Globus pallidus (tissue), 1 donor: Measurements from ENCODE around the gene STAMBPL1.
A peak's percentile ranks its signal among the peaks of the same experiment; 100 is the strongest.
"Not testable (repeated sequence)": the region's sequence is repeated elsewhere in the genome, so short reads cannot be mapped to it uniquely, and the experiment has no call there.

Source experiments
- DNase-seq: peaks from one replicate; pipeline ENCODE4 v3.0.0-alpha.2; 2015; ENCODE audit warnings: low spot score

Gene STAMBPL1

GRCh38 chr10:88920986-88921593, 41.0 kb downstream of the STAMBPL1 start:
- DNase-seq = no peak

DNA sequence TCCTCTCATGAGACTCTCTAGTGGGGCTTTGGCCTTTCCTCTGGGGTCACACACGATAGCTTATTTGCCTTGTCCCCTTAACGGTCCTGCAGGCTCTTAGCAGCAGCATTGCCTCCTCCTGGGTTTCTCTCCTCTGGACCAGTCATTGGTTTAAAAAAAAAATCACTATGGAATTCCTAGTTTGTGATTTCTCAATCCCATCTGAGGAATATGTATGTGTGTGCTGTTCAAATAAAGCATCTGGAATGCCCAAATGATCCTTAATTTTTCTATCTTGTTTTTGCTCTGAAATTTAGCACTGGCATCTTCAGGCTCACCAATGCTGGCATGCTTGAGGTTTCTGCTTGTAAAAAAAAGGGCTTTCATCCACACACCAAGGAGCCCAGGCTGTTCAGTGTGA, 42.0 kb downstream of the STAMBPL1 start:
- no peak for DNase-seq

DNA sequence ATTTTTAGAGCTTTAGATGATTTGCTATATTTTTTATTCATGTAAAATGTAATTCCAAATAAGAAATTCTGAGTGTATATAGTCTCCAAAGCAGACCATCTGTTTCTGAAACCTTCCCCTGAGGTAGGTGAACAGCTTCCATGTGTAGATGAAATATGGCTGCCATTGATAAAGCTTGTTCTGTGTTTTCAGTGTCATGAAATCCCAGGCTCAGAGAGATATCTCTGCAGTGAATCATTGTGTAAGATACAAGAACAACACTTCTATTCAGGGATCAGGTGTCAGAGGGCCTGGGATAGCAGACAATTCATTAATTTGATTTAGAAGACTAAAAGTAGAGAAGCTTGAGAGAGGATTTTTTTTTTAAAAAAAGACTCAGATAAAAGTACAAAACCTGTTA, 43.5 kb downstream of the STAMBPL1 start:
- no peak for DNase-seq

DNA sequence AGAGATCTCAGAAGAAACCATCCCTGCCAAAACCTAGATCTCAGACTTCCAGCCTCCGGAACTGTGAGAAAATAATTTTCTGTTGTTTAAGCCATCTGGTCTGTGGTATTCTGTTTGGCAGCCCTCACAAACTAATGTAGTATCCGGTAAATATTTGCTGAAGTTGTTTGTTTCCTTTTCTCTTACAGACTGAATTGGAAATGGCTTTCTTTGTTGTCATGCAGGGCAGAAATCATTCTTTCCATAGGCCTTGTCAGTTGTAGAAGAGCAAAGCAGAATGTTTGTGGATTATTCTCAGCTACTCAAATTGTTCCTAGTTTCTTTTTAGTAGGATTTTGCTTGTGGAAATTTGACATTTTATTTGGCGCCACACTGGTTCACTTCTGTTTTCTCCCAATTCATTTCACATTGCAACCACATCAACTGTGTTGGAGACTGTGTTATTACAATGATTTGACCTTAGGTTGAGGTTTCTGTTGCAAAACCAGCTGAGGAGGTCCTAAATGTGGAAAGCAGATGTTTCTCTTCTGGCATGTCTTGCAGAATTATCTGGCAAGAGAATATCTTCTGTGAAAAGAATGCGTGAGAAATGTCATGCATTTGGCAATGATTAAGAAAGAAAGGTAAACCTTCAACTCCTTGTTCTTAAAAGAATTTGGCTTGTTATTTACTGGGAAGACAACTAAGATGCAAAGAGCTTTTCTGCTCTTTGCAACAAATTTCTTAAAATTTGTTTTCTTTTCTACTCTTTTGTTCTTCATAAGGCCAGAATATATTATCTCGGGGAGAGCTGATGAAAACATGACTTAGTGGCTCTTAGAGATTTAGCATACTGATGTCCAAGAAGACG, 46.7 kb downstream of the STAMBPL1 start:
- DNase-seq = no peak

DNA sequence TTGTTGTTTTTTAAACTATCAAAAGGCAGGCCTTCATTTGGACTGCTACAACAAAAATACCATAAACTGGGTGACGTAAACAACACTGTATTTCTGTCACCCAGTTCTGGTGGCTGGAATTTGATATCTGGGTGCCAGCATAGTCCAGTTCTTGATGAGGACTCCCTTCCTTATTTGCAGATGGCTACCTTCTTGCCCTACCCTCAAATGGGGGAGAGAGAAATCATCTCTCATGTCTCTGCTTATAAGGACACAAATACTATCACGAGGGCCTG, 47.3 kb downstream of the STAMBPL1 start:
- no peak for DNase-seq

- DNase-seq = no peak
Observed at GRCh38 chr10:88928254-88928653, 48.2 kb downstream of the STAMBPL1 start.

- DNase-seq = no peak
Observed at GRCh38 chr10:88931548-88931947, 51.5 kb downstream of the STAMBPL1 start.

GRCh38 chr10:88932029-88932428, 52.0 kb downstream of the STAMBPL1 start:
- not testable (repeated sequence) for DNase-seq

DNA sequence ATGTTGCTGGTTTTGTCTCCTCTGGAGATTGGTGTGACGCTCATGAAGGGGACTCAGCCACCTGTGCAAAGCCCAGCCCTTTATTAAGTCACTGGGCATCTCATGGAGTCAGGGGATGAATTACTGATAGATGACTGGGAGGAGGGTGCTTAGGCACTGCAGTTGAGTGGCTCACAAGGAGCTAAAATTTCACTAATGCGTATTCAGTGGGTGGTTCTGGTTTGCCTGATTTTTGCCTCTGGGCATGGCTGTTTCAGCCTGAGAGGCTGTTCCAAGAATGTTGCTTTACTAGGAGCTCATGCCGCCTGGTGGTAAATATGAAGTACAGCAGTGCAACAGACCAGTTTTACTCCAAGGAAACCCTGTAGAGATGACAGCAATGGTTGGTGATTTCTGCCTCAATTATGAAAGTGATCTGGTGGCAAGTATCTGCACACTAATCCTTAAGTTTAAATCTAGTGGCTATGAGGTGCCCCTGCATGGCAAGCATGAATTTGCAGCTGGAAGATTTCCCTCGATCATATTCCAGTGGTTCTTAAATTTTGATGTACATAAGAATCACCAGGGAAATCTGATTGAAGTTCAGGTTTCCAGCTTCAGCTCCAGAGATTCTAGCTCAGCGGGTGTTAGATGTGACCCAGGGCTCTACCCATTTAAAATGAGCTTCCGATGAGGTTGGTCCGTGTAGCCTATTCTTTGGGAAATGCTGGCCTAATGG, 52.7 kb downstream of the STAMBPL1 start:
- peak; percentile 74 for DNase-seq

DNA sequence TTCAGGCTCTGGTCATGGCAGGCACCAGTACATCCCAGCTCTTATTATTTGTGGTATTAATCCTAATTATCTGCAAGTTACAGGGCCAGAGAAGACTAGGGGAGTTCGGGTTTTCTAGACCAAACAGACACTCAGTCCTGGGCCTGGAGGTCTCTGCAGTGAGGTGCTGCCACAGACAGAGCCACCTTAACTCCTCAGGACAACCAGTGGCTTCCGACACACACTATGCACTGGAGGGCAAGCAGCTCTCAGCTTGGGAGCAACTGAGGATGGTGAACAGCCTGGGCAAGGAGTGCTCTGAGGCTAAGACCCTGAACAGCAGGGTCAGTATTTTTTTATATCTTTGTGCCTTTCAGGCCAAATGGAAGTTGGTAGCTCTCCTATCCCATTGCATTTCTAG, 53.5 kb downstream of the STAMBPL1 start:
- DNase-seq = no peak

DNA sequence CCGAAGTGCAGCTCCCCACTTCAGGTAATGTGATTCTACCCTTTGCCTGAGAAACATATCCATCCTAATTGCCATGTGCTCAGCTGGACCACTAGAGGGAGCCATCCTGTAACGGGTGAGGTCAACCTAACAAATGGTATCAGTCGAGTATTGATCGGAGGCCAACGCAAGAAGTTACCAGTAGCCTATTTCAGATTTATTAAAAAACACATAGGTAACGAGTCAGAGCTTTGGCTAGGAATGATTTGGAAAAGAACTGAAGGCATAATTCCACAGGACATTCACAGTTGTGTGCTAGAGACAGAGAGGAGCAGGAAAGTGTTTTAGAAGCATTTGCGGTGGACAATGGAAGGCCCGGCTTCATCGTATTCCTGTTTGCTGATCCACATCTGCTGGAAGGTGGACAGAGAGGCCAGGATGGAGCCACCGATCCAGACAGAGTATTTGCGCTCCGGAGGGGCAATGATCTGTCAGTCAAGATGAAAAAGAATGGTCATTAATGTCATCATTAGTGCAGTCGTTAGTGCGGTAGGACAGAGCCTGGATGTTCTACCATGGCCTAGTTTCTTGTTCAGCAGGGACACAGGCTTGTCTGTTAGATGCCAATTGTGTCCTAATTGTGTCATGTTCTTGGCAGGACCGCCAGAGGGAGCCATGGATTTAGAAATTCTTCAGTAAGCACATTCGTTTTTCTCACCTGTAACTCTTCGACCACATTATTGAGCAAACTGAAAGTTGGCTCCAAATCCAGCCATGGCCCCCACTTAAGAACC, 55.0 kb downstream of the STAMBPL1 start:
- peak; percentile 85 for DNase-seq

DNA sequence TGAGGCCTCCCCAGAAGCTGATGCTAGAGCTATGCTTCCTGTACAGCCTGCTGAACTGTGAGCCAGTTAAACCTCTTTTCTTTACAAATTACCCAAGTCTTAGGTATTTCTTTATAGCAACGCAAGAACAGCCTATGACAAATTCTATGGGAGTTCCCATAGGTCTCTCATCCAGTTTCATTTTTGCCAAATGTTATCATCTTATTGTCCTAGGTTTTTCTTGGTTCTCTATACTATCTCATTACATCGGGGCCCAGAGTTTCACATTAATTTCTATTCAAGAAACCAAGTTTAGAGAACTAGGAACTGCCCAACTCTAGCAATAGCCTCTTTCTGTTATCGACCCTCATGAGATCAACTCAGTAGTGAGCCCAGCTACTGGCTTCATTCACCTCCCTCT, 56.6 kb downstream of the STAMBPL1 start:
- no peak for DNase-seq

DNA sequence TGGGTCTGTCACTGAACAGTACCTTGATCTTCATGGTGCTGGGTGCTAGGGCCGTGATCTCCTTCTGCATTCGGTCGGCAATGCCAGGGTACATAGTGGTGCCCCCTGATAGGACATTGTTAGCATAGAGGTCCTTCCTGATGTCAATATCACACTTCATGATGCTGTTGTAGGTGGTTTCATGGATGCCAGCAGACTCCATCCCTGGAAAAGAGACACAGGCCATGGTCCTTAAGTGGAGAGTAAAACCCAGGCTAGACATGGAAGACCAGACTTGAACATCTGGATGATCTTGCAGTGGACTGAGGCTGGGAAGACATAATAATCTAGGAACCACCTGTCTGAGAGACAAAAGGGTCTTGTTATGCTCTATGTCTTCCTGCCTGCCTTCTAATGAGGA, 58.0 kb downstream of the STAMBPL1 start:
- DNase-seq = no peak

GRCh38 chr10:88938938-88939337, 58.9 kb downstream of the STAMBPL1 start:
- no peak for DNase-seq

DNA sequence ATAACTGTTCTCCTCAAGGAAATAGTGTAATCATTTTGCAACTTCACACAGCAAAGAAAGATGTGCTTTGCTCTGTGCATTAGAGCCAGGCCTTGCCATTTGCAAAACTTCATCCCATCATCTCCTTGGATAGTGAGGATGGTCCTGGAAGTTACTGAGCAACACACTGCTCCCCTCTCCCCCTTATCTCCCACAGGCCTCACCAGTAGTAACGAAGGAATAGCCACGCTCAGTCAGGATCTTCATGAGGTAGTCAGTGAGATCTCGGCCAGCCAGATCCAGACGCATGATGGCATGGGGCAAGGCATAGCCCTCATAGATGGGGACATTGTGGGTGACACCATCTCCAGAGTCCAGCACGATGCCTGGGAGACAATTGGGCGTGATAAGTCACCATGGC, 61.0 kb downstream of the STAMBPL1 start:
- no peak for DNase-seq

DNA sequence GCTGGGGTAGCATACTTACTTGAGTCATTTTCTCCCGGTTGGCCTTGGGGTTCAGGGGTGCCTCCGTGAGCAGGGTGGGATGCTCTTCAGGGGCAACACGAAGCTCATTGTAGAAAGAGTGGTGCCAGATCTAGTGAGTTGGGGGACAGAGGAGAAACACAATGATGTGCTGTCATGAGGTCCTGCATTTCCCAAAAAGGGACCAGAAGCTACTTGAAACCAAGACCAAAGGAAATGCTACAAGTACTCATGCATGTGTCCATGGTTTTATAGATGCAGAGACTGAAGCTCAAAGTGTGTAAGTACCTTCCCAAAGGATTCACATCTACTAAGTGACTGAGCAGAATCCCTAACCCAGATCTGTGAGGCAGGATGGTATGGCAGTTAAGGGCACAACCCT, 63.7 kb downstream of the STAMBPL1 start:
- DNase-seq = no peak

GRCh38 chr10:88944813-88945212, 64.8 kb downstream of the STAMBPL1 start:
- no peak for DNase-seq

- DNase-seq = no peak
Observed at GRCh38 chr10:88946200-88946599, 66.2 kb downstream of the STAMBPL1 start.

- no peak for DNase-seq
Observed at GRCh38 chr10:88946965-88947590, 67.0 kb downstream of the STAMBPL1 start.

GRCh38 chr10:88949051-88949450, 69.0 kb downstream of the STAMBPL1 start:
- no peak for DNase-seq

GRCh38 chr10:88949912-88950837, 70.1 kb downstream of the STAMBPL1 start:
- DNase-seq = no peak
